Natural killer cell (primary cell): Measurements from ENCODE around the gene PEDS1. TPM values are rescaled to one million over a fixed set of nuclear protein-coding genes. Genes with fewer than 3 reads are reported as not detected.

Source experiments
- ATAC-seq, 3 donors: fragments of 150-1000 bp in 2 of 3; fragments of 200-7000 bp in 1 of 3; cut with Tn5 transposase; 1 replicate in 1 of 3; 2 replicates in 2 of 3; pipeline ENCODE4 v1.10.0; 2021; ENCODE audit warnings: mild to moderate bottlenecking in 2 of 3, moderate library complexity in 2 of 3
- DNase-seq, 2 donors: peaks; one replicate each; pipeline versions ENCODE4 v3.0.0 to v3.0.0-alpha.2; 2013 to 2021; ENCODE audit warnings: mixed read lengths in 1 of 2
- H3K27ac ChIP-seq: one replicate; pipeline ENCODE4 v1.5.1; 2013; ENCODE audit warnings: mild to moderate bottlenecking, low read length
- H3K27me3 ChIP-seq: one replicate; pipeline ENCODE4 v1.6.1; 2013; ENCODE audit warnings: low read length; ENCODE audit not compliant: control insufficient read depth, insufficient read depth
- H3K36me3 ChIP-seq: one replicate; pipeline ENCODE4 v1.6.1; 2013; ENCODE audit warnings: low read length; ENCODE audit not compliant: control insufficient read depth, insufficient read depth
- H3K4me1 ChIP-seq: one replicate; pipeline ENCODE4 v1.6.1; 2013; ENCODE audit warnings: low read length; ENCODE audit not compliant: control insufficient read depth, insufficient read depth
- H3K4me3 ChIP-seq: one replicate; pipeline ENCODE4 v1.5.1; 2013; ENCODE audit warnings: low read length
- H3K9me3 ChIP-seq: one replicate; pipeline ENCODE4 v1.6.1; 2013; ENCODE audit warnings: low read length; ENCODE audit not compliant: control insufficient read depth, insufficient read depth
- H3K27ac Mint-ChIP-seq, 2 donors: one replicate each; pipeline ENCODE4 v1.8.0; 2022; ENCODE audit warnings: mild to moderate bottlenecking in 2 of 2, mixed read lengths in 2 of 2, moderate library complexity in 1 of 2
- H3K27me3 Mint-ChIP-seq, 2 donors: one replicate each; pipeline ENCODE4 v1.8.0; 2022; ENCODE audit warnings: low read depth in 2 of 2, mixed read lengths in 2 of 2
- H3K36me3 Mint-ChIP-seq: one replicate; pipeline ENCODE4 v1.8.0; 2022; ENCODE audit warnings: mixed read lengths
- H3K4me1 Mint-ChIP-seq, 2 donors: one replicate each; pipeline ENCODE4 v1.8.0; 2022; ENCODE audit warnings: mixed read lengths in 2 of 2
- H3K4me3 Mint-ChIP-seq: one replicate; pipeline ENCODE4 v1.8.0; 2022; ENCODE audit warnings: mild to moderate bottlenecking, moderate library complexity, mixed read lengths
- H3K9me3 Mint-ChIP-seq, 2 donors: one replicate each; pipeline ENCODE4 v1.8.0; 2022; ENCODE audit warnings: mixed read lengths in 2 of 2
- CTCF ChIP-seq: fragments of 200-600 bp; IDR thresholded peaks from one replicate; pipeline ENCODE4 v1.8.0; 2022; ENCODE audit warnings: antibody characterized with exemption
- WGBS: methylation state at CpG from one replicate; pipeline ENCODE4 v1.1.7; 2013; ENCODE audit warnings: missing lambda C conversion rate; ENCODE audit not compliant: insufficient coverage; 5-methylcytosine and 5-hydroxymethylcytosine counted together
- intact Hi-C: fragments of 100-400 bp; cut with micrococcal nuclease; formaldehyde crosslinking; loops from one replicate; pipeline ENCODE4 v1.14.2; 2022
- total RNA-seq, 4 donors: library from RNA; stranded (reverse); fragments of 120-200 nt in 1 of 4; gene quantifications; one replicate each; pipeline versions ENCODE4 v1.2.3 to v1.2.4, GENCODE V29; 2013 to 2022

Gene PEDS1
- total RNA-seq, 3 donors from 2014 or later (not counting 1 experiment from before 2014, with no cell fraction given) = 27.4 to 32.8 (median 31.5) TPM

- H3K27me3 Mint-ChIP-seq = peaks cover 11 to 27% of the 10 kb centered on the region in 2 donors
- DNase-seq (no peak), ATAC-seq (no peak)
- intact Hi-C loops = no loop called here
- 91% methylated on average over 10 of the region's 12 CpGs for WGBS
- Histone ChIP-seq H3K4me3 (no peak overlapping the region), H3K27me3 (peaks cover 2% of the 10 kb centered on the region), H3K9me3 (no peaks in the 10 kb centered on the region), H3K4me1 (peaks cover 10% of the 10 kb centered on the region), H3K27ac (no peak overlapping the region), H3K36me3 (no peaks in the 10 kb centered on the region)
- H3K4me1 Mint-ChIP-seq = peaks cover 10% of the 10 kb centered on the region in 2 donors
- H3K27ac Mint-ChIP-seq = no peak overlapping the region
- H3K36me3 Mint-ChIP-seq = no peaks in the 10 kb centered on the region
- H3K9me3 Mint-ChIP-seq = no peaks in the 10 kb centered on the region
- TF ChIP-seq CTCF = no peak
- H3K4me3 Mint-ChIP-seq = peak overlapping the region; percentile 46
These were observed 34.0 kb upstream of the PEDS1 start for GRCh38 chr20:50187403-50188051.

- Histone ChIP-seq H3K27me3 (peaks cover 2% of the 10 kb centered on the region), H3K4me1 (peaks cover 6% of the 10 kb centered on the region), H3K4me3 (no peak overlapping the region), H3K9me3 (no peaks in the 10 kb centered on the region), H3K27ac (no peak overlapping the region), H3K36me3 (no peaks in the 10 kb centered on the region)
- H3K27me3 Mint-ChIP-seq = peaks cover 11 to 27% of the 10 kb centered on the region in 2 donors
- H3K9me3 Mint-ChIP-seq = no peaks in the 10 kb centered on the region
- H3K36me3 Mint-ChIP-seq = no peaks in the 10 kb centered on the region
- no peak overlapping the region for H3K4me3 Mint-ChIP-seq
- WGBS = 86% methylated on average over 7 of the region's 8 CpGs
- DNase-seq (no peak), ATAC-seq (no peak)
- H3K4me1 Mint-ChIP-seq = peaks cover 5 to 6% of the 10 kb centered on the region in 2 donors
- intact Hi-C loops = loop anchor here (1.0 kb wide), 3 partner anchors 273 to 389 kb away; no protein-coding TSS in a partner anchor
- TF ChIP-seq CTCF = no peak
- H3K27ac Mint-ChIP-seq = no peak overlapping the region
These were observed 33.5 kb upstream of the PEDS1 start for GRCh38 chr20:50186987-50187402.

GRCh38 chr20:50186151-50186885 lies 32.8 kb upstream of the PEDS1 start:
- ATAC-seq (peak; percentile 31 to 54 (median 40)), DNase-seq (peak; percentile 87 to 90)
- no peak overlapping the region for H3K27ac ChIP-seq
- H3K27ac Mint-ChIP-seq = peak overlapping the region in 1 of 2 donors; percentile 9
- H3K4me1 Mint-ChIP-seq = peaks cover 5 to 6% of the 10 kb centered on the region in 2 donors
- H3K27me3 ChIP-seq = peaks cover 2% of the 10 kb centered on the region
- peak; percentile 98 for TF ChIP-seq CTCF
- no peaks in the 10 kb centered on the region for H3K36me3 ChIP-seq
- no peak overlapping the region for H3K4me3 ChIP-seq
- 21% methylated on average over 16 of the region's 16 CpGs for WGBS
- no peaks in the 10 kb centered on the region for H3K9me3 ChIP-seq
- H3K4me1 ChIP-seq = peaks cover 6% of the 10 kb centered on the region
- H3K4me3 Mint-ChIP-seq = no peak overlapping the region
- H3K36me3 Mint-ChIP-seq = no peaks in the 10 kb centered on the region
- intact Hi-C loops = loop anchor here (1.0 kb wide), 3 partner anchors 274 to 390 kb away; no protein-coding TSS in a partner anchor
- H3K27me3 Mint-ChIP-seq = peaks cover 11 to 27% of the 10 kb centered on the region in 2 donors
- H3K9me3 Mint-ChIP-seq = no peaks in the 10 kb centered on the region
